ENCODE measurements around the gene SOS2.

DNA sequence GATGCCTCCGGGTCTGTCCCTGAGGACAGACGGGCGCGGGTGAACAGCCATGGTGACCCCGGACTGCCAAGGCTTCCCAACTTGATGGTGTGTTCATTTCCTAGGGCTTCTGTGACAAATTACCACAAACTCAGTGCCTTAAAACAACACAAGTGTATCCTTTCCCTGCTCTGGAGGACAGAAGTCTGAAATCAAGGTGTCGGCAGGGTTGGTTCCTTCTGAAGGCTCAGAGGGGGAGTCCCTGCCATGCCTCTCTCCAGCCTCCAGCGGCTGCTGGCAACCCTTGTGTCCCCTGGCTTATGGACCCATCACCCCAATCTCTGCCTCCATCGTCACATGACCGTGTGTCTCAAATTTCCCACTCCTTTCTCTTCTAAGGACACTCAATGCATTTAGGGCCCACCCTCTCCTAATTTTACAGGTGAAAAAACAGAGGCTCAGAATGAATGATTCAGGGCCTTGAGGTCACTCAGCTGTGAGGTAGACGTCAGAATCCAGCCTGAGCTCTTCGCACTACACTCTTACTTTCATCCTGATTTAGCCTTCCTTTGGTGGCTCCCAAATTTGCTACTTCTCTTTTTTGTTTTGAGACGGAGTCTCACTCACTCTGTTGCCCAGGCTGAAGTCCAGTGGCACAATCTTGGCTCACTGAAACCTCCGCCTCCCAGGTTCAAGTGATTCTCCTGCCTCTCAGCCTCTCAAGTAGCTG lies 160.4 kb downstream of the SOS2 start:
- TF ChIP-seq, protein P1, sequence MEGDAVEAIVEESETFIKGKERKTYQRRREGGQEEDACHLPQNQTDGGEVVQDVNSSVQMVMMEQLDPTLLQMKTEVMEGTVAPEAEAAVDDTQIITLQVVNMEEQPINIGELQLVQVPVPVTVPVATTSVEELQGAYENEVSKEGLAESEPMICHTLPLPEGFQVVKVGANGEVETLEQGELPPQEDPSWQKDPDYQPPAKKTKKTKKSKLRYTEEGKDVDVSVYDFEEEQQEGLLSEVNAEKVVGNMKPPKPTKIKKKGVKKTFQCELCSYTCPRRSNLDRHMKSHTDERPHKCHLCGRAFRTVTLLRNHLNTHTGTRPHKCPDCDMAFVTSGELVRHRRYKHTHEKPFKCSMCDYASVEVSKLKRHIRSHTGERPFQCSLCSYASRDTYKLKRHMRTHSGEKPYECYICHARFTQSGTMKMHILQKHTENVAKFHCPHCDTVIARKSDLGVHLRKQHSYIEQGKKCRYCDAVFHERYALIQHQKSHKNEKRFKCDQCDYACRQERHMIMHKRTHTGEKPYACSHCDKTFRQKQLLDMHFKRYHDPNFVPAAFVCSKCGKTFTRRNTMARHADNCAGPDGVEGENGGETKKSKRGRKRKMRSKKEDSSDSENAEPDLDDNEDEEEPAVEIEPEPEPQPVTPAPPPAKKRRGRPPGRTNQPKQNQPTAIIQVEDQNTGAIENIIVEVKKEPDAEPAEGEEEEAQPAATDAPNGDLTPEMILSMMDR (IDR thresholded peaks at IDR 0.05; ENCODE audit: low read length): no peak
- TF ChIP-seq EZH2 (IDR thresholded peaks at IDR 0.05; ENCODE audit: borderline replicate concordance, low read length): no peak
